Measurements from ENCODE around the gene ZBED4.

Gene ZBED4

DNA sequence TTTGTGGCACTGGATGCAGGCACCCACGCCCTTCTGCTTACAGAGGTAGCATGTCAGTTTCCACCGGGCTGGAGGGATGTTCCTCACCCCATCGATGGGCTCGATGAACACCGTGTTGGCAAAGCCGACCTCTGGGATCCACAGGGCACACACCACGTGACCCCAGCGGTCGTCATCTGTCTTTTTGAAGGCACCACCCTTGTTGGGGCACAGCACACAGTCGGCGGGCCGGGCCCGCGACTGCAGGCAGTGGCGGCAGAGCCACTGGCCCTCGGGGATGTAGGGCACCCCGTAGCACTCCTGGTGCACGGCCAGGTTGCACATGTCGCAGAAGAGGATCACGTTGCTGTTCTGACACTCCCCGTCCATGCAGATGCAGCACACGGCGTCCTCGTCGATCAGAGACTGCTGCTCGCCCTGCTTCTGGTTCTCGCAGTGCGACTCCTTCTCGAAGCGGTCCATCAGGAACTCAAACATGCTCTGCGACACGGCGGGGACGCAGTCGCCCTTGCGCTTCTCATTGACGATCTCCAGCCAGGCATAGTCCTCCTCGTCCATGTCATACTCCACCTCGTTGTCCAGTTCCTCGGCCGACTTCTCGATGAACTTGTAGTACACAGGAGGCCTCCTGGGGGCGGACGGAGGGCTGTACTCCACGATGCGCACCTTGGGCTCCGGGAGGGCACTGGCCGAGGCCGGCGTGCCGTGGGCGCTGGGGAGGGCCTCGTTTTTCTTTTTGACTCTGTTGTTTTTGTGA lies 30.2 kb upstream of the ZBED4 start:
- FAIRE-seq (no peak), DNase-seq (ENCODE audit: insufficient read length, low spot score) (no peak)
- no peak for TF ChIP-seq POLR2A (IDR thresholded peaks at IDR 0.05; ENCODE audit: low read depth, low read length)

GRCh38 chr22:49824185-49824925 lies 29.3 kb upstream of the ZBED4 start:
- no peak for FAIRE-seq

DNA sequence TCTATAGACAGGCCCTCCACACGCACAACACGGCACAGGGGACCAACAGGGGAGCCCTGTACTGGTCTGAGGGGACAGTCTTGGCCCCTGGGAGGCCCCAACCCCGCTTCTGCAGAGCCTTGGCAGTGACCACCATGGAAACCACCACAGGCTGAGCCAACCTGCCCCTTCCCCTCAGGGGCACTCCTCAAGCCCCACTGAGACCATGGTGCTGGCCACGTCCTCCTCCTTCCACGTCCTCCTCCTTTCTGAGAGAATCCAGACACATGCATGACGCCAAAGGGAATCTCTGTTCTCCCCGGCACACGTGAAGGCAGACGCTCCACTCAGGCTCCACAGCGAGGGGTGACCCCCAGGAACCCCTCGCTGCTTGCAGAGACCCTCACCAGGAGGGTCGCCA lies 28.7 kb upstream of the ZBED4 start:
- TF ChIP-seq POLR2A (IDR thresholded peaks at IDR 0.05; ENCODE audit: low read depth, low read length), result no peak
- DNase-seq (ENCODE audit: insufficient read length, low spot score) (no peak), FAIRE-seq (no peak)

More at GRCh38 chr22:49824185-49824925, 29.3 kb upstream of the ZBED4 start:
- no peak for TF ChIP-seq POLR2A (IDR thresholded peaks at IDR 0.05; ENCODE audit: low read depth, low read length)
- no peak for DNase-seq (ENCODE audit: insufficient read length, low spot score)

DNA sequence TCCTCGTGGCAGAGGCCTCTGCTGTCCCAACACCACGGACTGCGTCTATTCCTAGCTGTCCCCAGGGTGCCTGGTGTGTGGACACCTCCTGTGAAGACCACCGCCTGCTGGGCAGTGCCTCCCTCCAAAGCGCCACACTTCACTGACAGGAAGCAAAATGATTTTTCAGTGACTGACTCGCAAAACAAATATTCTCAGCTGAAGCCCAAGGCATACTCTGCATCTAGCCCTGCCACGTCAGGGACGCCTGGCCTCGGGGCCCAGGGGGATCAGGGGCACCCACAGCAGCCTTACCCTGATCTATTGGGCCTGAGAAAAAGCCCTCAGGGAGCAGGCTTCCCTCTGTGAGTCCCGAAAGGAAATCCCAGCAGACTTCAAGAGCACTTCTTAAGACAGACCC lies 28.2 kb upstream of the ZBED4 start:
- no peak for DNase-seq (ENCODE audit: insufficient read length, low spot score)

GRCh38 chr22:49825944-49826602 lies 27.6 kb upstream of the ZBED4 start:
- DNase-seq (ENCODE audit: insufficient read length, low spot score) (no peak), FAIRE-seq (no peak)

More for the DNA sequence above, 28.2 kb upstream of the ZBED4 start:
- no peak for FAIRE-seq
- TF ChIP-seq POLR2A (IDR thresholded peaks at IDR 0.05; ENCODE audit: low read depth, low read length), result no peak

GRCh38 chr22:49826603-49827270 lies 26.9 kb upstream of the ZBED4 start:
- FAIRE-seq (no peak), DNase-seq (ENCODE audit: insufficient read length, low spot score) (no peak)
- no peak for TF ChIP-seq POLR2A (IDR thresholded peaks at IDR 0.05; ENCODE audit: low read depth, low read length)

More at GRCh38 chr22:49825944-49826602, 27.6 kb upstream of the ZBED4 start:
- TF ChIP-seq POLR2A (IDR thresholded peaks at IDR 0.05; ENCODE audit: low read depth, low read length), result no peak

DNA sequence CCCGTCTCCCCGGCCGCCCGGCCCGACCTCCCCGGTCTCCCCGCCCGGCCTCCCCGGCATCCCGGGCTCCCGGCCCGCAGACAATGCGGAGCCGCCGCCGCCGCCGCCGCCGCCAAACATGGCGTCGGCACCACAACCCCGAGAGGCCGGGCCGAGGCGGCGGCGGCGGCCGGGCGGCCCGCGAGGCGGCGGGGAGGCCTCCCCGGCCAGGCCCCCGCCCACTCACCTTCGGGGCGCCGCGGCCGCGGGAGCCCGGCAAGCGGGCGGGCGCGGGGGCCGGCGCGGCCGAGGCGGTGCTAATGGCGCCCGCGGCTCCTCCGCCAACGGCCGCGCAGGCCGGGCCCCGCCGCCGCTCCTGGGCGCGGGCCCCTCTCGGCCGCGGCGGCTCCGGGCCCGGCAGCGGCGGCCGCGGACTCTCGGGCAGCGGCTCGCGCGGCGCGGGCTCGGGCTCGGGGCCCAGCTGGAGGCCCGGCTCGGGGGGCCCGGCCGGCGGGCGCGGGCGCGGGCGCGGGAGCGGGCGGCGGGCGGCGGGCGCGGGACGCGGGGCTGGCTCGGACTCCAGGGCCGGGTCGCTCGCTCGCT lies 26.3 kb upstream of the ZBED4 start:
- no peak for FAIRE-seq

DNA sequence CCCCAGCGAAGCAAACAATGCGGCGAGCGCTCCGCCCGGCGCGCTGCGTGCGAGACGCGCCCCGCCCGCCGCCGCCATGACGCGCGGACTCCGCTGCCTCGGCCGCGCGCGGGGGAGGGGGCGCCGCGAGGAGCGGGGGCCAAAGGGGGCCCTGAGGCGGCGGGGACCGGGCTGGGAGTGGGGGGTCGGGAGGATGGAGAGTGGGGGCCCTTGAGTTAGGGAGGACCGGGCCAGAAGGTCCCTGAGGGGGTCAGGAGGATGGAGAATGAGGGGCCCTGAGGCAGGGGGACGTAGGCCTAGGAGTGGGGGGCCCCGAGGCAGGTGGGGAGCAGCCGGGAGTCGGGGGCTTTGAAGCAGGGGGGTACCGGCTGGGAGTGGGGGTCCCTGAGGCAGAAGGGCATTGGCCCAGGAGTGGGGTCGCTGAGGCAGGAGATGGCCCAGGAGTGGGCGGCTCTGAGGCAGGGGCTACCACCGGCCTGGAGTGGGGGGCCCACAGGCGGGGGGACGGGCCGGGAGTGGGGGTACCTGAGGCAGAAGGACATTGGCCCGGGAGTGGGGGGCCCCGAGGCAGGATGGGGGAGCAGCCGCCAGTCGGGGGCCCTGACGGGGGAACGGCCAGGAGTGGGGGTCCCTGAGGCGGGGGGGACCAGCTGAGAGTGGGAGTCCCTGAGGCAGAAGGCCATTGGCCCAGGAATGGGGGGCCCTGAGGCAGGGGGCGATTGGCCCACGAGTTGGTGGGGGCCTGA lies 25.6 kb upstream of the ZBED4 start, which contains the start of gene BRD1:
TSS of gene BRD1 (minus strand) at position 21 of the 746 bp plus-strand sequence. CDS start 3,556 bp downstream, outside the sequence.
- no peak for FAIRE-seq
- peak; percentile 68 for TF ChIP-seq POLR2A (IDR thresholded peaks at IDR 0.05; ENCODE audit: low read depth, low read length)
- DNase-seq (ENCODE audit: insufficient read length, low spot score), result no peak

More for the DNA sequence above, 26.3 kb upstream of the ZBED4 start:
- TF ChIP-seq POLR2A (IDR thresholded peaks at IDR 0.05; ENCODE audit: low read depth, low read length), result no peak
- DNase-seq (ENCODE audit: insufficient read length, low spot score), result no peak

DNA sequence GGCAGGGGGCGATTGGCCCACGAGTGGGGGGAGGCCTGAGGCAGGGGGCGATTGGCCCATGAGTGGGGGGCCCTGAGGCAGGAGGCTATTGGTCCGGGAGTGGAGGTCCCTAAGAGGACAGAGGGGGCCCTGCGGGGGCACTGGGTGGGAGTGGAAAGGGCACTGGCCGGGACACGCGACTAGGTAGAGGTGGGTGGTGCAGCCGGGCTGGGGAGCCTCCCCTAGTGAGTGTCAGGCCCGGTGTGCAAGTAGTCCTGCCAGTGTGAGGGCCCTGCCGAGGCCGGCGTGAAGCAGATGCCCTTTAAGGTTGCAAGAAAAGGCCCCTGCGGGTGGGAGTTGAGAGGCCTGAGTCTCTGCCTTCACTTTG lies 25.1 kb upstream of the ZBED4 start:
- no peak for FAIRE-seq
- TF ChIP-seq POLR2A (IDR thresholded peaks at IDR 0.05; ENCODE audit: low read depth, low read length), result no peak
- DNase-seq (ENCODE audit: insufficient read length, low spot score), result no peak

GRCh38 chr22:49829044-49829853 lies 24.4 kb upstream of the ZBED4 start:
- FAIRE-seq (no peak), DNase-seq (ENCODE audit: insufficient read length, low spot score) (no peak)
- no peak for TF ChIP-seq POLR2A (IDR thresholded peaks at IDR 0.05; ENCODE audit: low read depth, low read length)

- FAIRE-seq, result no peak
- TF ChIP-seq POLR2A (IDR thresholded peaks at IDR 0.05; ENCODE audit: low read depth, low read length), result no peak
Observed at GRCh38 chr22:49833340-49834007, 20.2 kb upstream of the ZBED4 start.

More at GRCh38 chr22:49833340-49834007, 20.2 kb upstream of the ZBED4 start:
- DNase-seq (ENCODE audit: insufficient read length, low spot score), result no peak
